Measurements from ENCODE around the gene AGER.
"Not testable (repeated sequence)": the region's sequence is repeated elsewhere in the genome, so short reads cannot be mapped to it uniquely, and the experiment has no call there.

The AGER gene

DNA sequence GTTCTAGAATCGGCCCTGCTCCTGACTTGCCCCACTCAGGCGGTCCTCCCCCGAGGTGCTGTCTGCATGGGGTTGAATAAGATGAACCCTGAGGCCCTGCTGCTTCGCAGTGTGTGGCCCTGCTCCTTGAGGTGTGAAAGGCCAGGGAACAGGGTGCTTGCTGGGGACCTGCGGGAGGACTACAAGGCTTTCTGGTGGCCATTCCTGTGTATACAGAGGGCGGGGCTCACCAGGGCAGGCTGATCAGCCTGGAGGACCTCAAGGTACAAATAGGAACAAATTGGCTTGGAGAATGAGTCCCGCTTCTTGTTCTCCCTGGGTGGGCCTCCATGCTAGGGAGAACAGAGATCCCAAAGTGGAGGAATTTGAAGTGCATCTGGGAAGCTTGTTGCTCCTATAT, 34.1 kb upstream of the AGER start:
- TF ChIP-seq, protein P1, sequence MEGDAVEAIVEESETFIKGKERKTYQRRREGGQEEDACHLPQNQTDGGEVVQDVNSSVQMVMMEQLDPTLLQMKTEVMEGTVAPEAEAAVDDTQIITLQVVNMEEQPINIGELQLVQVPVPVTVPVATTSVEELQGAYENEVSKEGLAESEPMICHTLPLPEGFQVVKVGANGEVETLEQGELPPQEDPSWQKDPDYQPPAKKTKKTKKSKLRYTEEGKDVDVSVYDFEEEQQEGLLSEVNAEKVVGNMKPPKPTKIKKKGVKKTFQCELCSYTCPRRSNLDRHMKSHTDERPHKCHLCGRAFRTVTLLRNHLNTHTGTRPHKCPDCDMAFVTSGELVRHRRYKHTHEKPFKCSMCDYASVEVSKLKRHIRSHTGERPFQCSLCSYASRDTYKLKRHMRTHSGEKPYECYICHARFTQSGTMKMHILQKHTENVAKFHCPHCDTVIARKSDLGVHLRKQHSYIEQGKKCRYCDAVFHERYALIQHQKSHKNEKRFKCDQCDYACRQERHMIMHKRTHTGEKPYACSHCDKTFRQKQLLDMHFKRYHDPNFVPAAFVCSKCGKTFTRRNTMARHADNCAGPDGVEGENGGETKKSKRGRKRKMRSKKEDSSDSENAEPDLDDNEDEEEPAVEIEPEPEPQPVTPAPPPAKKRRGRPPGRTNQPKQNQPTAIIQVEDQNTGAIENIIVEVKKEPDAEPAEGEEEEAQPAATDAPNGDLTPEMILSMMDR (IDR thresholded peaks at IDR 0.05; ENCODE audit: control insufficient read depth, extremely low read depth, insufficient read depth), result no peak
- DNase-seq (ENCODE audit: low read depth), result no peak
- H3K4me3 ChIP-seq (ENCODE audit: low read depth, low read length), result no peak overlapping the region

DNA sequence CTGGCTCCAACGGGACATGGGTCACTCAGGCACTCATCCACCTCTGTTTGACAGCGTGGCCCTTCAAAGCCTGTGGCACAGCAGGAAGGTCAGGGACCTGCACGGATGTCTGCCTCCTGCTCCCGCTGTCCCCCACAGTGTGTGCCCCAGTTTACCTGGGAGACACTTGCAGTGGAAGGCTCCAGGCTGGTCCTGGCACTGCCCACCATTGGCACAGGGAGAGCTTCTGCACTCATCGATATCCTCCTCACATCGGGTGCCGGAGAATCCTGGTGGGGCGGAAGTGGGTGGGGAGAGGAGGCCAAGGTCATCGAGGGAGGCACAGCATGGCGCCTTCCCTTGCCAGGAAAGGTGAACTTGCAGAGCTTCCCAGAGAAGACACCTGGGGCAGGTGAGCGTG, 32.9 kb upstream of the AGER start:
- no peak overlapping the region for H3K4me3 ChIP-seq (ENCODE audit: low read depth, low read length)
- DNase-seq (ENCODE audit: low read depth), result no peak
- TF ChIP-seq, protein P1 (IDR thresholded peaks at IDR 0.05; ENCODE audit: control insufficient read depth, extremely low read depth, insufficient read depth), result no peak

DNA sequence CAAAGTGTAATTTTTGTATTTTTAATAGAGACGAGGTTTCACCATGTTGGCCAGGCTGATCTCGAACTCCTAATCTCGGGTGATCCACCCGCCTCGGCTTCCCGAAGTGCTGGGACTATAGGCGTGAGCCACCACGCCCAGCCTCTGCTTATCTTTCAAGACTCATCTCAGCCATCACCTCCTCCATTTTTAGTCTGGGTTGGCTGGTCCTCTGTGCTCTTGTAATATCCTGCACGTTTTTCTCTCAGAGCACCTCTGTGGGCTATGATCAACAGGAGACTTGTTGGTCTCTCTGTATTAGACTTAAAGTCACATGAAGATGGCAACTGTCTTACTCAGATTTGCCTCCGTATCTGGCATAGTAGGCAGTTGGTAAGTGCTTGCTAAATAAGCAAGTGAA, 32.2 kb upstream of the AGER start:
- H3K4me3 ChIP-seq (ENCODE audit: low read depth, low read length), result no peak overlapping the region
- DNase-seq (ENCODE audit: low read depth), result no peak
- TF ChIP-seq, protein P1 (IDR thresholded peaks at IDR 0.05; ENCODE audit: control insufficient read depth, extremely low read depth, insufficient read depth), result no peak

DNA sequence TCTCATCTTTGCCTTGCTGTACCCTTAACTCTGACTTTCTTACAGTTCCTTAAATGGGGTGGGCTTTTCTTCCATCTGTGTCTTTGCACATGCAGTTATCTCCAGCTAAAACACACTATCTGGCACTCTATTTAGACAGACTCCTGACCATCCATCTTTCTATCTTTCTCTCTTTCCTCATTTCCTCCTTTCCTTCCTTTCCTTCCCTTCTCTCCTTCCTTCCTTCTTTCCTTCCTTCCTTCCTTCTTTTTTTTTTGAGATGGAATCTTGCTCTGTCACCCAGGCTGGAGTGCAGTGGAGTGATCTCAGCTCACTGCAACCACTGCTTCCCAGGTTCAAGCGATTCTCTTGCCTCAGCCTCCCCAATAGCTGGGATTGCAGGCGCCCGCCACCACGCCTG, 31.6 kb upstream of the AGER start:
- TF ChIP-seq, protein P1 (IDR thresholded peaks at IDR 0.05; ENCODE audit: control insufficient read depth, extremely low read depth, insufficient read depth), result no peak
- H3K4me3 ChIP-seq (ENCODE audit: low read depth, low read length), result no peak overlapping the region
- no peak for DNase-seq (ENCODE audit: low read depth)

DNA sequence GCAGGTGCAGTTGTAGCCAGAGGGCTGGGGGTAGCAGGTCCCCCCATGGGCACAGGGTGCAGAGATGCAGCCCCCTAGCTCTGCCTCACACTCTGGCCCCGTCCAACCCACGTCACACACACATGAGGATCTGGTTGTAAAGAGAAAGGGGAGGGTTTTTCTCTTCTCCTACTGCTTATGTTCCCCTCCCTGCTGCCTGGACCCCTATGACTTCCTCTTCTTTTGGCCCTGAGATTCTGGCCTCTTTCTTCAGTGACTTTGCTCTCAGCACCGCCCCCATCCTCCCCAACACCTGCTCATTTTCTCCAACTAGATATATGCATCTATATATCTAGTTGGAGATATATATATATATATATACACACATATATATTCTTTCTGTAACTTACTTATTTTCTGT, 30.1 kb upstream of the AGER start:
- no peak for DNase-seq (ENCODE audit: low read depth)
- TF ChIP-seq, protein P1 (IDR thresholded peaks at IDR 0.05; ENCODE audit: control insufficient read depth, extremely low read depth, insufficient read depth), result no peak
- no peak overlapping the region for H3K4me3 ChIP-seq (ENCODE audit: low read depth, low read length)

DNA sequence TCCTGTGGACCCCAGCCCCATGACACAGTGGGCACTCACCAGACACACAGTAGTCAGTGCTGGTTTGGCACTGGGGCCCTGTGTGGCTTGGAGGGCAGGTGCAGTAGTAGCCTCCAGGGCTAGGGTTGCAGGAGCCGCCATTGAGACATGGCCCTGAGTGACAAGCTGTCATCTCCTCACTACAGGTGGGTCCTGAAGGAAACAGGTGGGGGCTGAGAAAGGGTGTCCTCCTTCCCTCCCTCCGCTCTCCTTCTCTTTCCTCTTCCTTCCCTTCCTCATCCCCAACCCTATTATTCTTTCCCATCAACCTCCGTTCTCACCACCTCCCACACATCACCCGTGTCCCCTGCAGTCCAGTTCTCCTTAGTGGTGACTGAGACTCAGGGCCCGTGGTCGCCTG, 29.6 kb upstream of the AGER start:
- TF ChIP-seq, protein P1 (IDR thresholded peaks at IDR 0.05; ENCODE audit: control insufficient read depth, extremely low read depth, insufficient read depth), result no peak
- DNase-seq (ENCODE audit: low read depth), result no peak
- no peak overlapping the region for H3K4me3 ChIP-seq (ENCODE audit: low read depth, low read length)

DNA sequence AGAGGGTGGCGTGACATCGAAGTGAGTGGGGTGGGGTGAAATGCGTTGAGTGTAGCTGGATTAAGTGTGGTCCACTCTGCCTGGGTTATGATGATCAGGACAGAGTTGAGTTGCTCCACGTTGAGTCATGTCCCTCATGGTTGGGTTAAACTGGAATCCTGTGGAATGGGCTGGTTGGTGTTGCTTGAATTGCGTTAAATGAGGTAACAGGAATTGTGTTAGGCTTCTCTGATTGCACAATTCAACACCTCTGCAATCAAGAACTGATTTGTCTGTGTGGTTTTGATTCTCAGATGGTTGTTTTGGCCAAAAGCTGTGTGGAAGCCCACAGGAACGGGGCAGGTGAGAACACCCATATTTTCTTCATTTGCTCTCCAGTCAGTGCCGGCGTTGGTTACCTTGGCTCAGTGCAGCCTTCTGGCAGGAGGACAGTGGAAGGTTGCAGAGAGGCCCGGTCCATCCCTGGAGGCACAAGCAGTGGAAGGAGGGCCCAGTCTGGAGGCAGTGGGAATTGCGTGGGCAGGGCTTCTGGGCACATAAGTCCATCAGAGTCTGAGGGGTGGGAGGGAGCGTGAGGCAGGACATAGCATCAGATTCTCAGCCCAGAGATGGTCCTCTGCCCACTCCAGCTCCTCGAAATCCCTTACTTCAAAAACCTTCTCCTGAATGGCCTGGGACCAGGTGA, 28.2 kb upstream of the AGER start:
- H3K4me3 ChIP-seq (ENCODE audit: low read depth, low read length), result no peak overlapping the region
- TF ChIP-seq, protein P1 (IDR thresholded peaks at IDR 0.05; ENCODE audit: control insufficient read depth, extremely low read depth, insufficient read depth), result no peak
- no peak for DNase-seq (ENCODE audit: low read depth)

DNA sequence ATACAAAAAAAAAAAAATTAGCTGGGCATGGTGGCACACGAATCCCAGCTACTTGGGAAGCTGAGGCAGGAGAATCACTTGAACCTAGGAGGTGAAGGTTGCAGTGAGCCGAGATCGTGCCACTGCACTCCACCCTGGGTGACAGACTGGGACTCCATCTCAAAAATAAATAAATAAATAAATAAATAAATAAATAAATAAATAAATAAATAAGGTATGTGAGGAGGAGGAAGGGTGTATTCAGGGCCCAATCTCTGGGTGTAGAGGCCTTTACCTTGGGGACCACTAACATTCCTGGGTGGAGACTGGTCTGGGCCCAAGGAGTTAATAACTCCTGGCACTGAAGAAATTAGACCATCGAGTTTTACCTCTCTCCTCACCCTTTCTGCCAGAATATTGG, 27.4 kb upstream of the AGER start:
- not testable (repeated sequence) for H3K4me3 ChIP-seq (ENCODE audit: low read depth, low read length); DNase-seq (ENCODE audit: low read depth)

Measured in LNCaP clone FGC (cell line).